Measurements from ENCODE around the gene TMEM175.

Gene TMEM175

GRCh38 chr4:903066-904046 lies 28.9 kb upstream of the TMEM175 start:
- no peak for TF ChIP-seq CTCF (IDR thresholded peaks at IDR 0.05; ENCODE audit: low read depth, low read length, poor library complexity, severe bottlenecking)
- TF ChIP-seq EZH2phosphoT487 (IDR thresholded peaks at IDR 0.05; ENCODE audit: borderline replicate concordance, low read length): no peak
- H3K9me3 ChIP-seq (ENCODE audit: control insufficient read depth, insufficient read depth, low read length): peaks cover 12% of the 10 kb centered on the region; the same call in 1 of the 2 replicates
- no peak overlapping the region for H3K4me3 ChIP-seq (ENCODE audit: low read length)
- H3K36me3 ChIP-seq (ENCODE audit: control insufficient read depth, low read length): peaks cover 16% of the 10 kb centered on the region; the same call in 1 of the 2 replicates
- H3F3A ChIP-seq (ENCODE audit: control insufficient read depth, insufficient read depth): 0 out of 2 replicates have a peak, but pooled peaks cover 6% of the 10 kb centered on the region
- H3K79me2 ChIP-seq (ENCODE audit: control insufficient read depth, low read length): peaks cover 6% of the 10 kb centered on the region; the same call in 1 of the 2 replicates
- no peaks in the 10 kb centered on the region for H3K4me1 ChIP-seq (ENCODE audit: control insufficient read depth, low read length)
- H4K20me1 ChIP-seq (ENCODE audit: control insufficient read depth, insufficient read depth, low read depth, low read length): no peaks in the 10 kb centered on the region
- no peaks in the 10 kb centered on the region for H3K27me3 ChIP-seq (ENCODE audit: control insufficient read depth, low read length)
- no peaks in the 10 kb centered on the region for H3K9me2 ChIP-seq (replicated peaks; ENCODE audit: control insufficient read depth, low read length)
- no peak overlapping the region for H3K4me2 ChIP-seq (ENCODE audit: low read length)
- H3K27ac ChIP-seq (ENCODE audit: low read depth, low read length): no peak overlapping the region

- Histone ChIP-seq H3K4me3 (ENCODE audit: low read length) (no peak overlapping the region), H3F3A (ENCODE audit: control insufficient read depth, insufficient read depth) (0 out of 2 replicates have a peak, but pooled peaks cover 6% of the 10 kb centered on the region), H3K27ac (ENCODE audit: low read depth, low read length) (no peak overlapping the region), H3K36me3 (ENCODE audit: control insufficient read depth, low read length) (peaks cover 23% of the 10 kb centered on the region), H3K79me2 (ENCODE audit: control insufficient read depth, low read length) (peaks cover 6% of the 10 kb centered on the region; the same call in 1 of the 2 replicates), H3K4me2 (ENCODE audit: low read length) (no peak overlapping the region), H3K9me2 (replicated peaks; ENCODE audit: control insufficient read depth, low read length) (no peaks in the 10 kb centered on the region), H3K9me3 (ENCODE audit: control insufficient read depth, insufficient read depth, low read length) (peaks cover 12% of the 10 kb centered on the region; the same call in 1 of the 2 replicates), H3K4me1 (ENCODE audit: control insufficient read depth, low read length) (no peaks in the 10 kb centered on the region), H4K20me1 (ENCODE audit: control insufficient read depth, insufficient read depth, low read depth, low read length) (no peaks in the 10 kb centered on the region), H3K27me3 (ENCODE audit: control insufficient read depth, low read length) (no peaks in the 10 kb centered on the region)
- TF ChIP-seq CTCF (IDR thresholded peaks at IDR 0.05; ENCODE audit: low read depth, low read length, poor library complexity, severe bottlenecking) (no peak), EZH2phosphoT487 (IDR thresholded peaks at IDR 0.05; ENCODE audit: borderline replicate concordance, low read length) (no peak)
These were observed 26.5 kb upstream of the TMEM175 start for GRCh38 chr4:905485-906338.

- H3K9me3 ChIP-seq (ENCODE audit: control insufficient read depth, insufficient read depth, low read length): peaks cover 12% of the 10 kb centered on the region; the same call in 1 of the 2 replicates
- no peak for TF ChIP-seq CTCF (IDR thresholded peaks at IDR 0.05; ENCODE audit: low read depth, low read length, poor library complexity, severe bottlenecking)
- TF ChIP-seq EZH2phosphoT487 (IDR thresholded peaks at IDR 0.05; ENCODE audit: borderline replicate concordance, low read length): no peak
These were observed 25.7 kb upstream of the TMEM175 start for GRCh38 chr4:906339-907102.

More at GRCh38 chr4:906339-907102, 25.7 kb upstream of the TMEM175 start:
- H3K9me2 ChIP-seq (replicated peaks; ENCODE audit: control insufficient read depth, low read length): no peaks in the 10 kb centered on the region
- H3K4me3 ChIP-seq (ENCODE audit: low read length): no peak overlapping the region
- 0 out of 2 replicates have a peak, but pooled peaks cover 6% of the 10 kb centered on the region for H3F3A ChIP-seq (ENCODE audit: control insufficient read depth, insufficient read depth)
- H3K4me2 ChIP-seq (ENCODE audit: low read length): no peak overlapping the region
- no peaks in the 10 kb centered on the region for H3K27me3 ChIP-seq (ENCODE audit: control insufficient read depth, low read length)
- no peaks in the 10 kb centered on the region for H3K4me1 ChIP-seq (ENCODE audit: control insufficient read depth, low read length)
- peaks cover 31% of the 10 kb centered on the region for H3K36me3 ChIP-seq (ENCODE audit: control insufficient read depth, low read length)
- H3K27ac ChIP-seq (ENCODE audit: low read depth, low read length): no peak overlapping the region
- H4K20me1 ChIP-seq (ENCODE audit: control insufficient read depth, insufficient read depth, low read depth, low read length): no peaks in the 10 kb centered on the region
- H3K79me2 ChIP-seq (ENCODE audit: control insufficient read depth, low read length): peaks cover 6% of the 10 kb centered on the region; the same call in 1 of the 2 replicates
